B cell (primary cell): ENCODE results near the gene MNT. TPM values are rescaled to one million over a fixed set of nuclear protein-coding genes. Genes with fewer than 3 reads are reported as not detected.
"Not testable (repeated sequence)": the region's sequence is repeated elsewhere in the genome, so short reads cannot be mapped to it uniquely, and the experiment has no call there.

Experiments
- ATAC-seq: fragments of 200-7000 bp; cut with Tn5 transposase; one replicate; pipeline ENCODE4 v1.10.0; 2021; ENCODE audit warnings: low read depth, mild to moderate bottlenecking, moderate number of reproducible peaks, moderate library complexity
- CTCF ChIA-PET: fragments of 350-600 bp; sonication (Branson Sonifier 250); formaldehyde crosslinking; loops from one replicate; lab custom pipeline; 2021; ENCODE audit warnings: antibody characterized with exemption, inconsistent platforms; lab: Charles Lee
- POLR2A ChIA-PET: fragments of 350-600 bp; sonication (Branson Sonifier 250); formaldehyde crosslinking; loops from one replicate; lab custom pipeline; 2021; ENCODE audit warnings: antibody characterized with exemption; lab: Charles Lee
- DNase-seq: peaks from one replicate; pipeline ENCODE4 v3.0.0; 2013
- H2AFZ ChIP-seq: 2 replicates; pipeline ENCODE4 v1.6.1; 2012; ENCODE audit warnings: mild to moderate bottlenecking, low read depth, low read length; ENCODE audit not compliant: insufficient read depth, poor library complexity, severe bottlenecking
- H3K27ac ChIP-seq, 2 donors: 1 replicate in 1 of 2; 2 replicates in 1 of 2; pipeline ENCODE4 v1.5.1; 2012 to 2013; ENCODE audit warnings: low read length in 2 of 2, mild to moderate bottlenecking in 2 of 2, moderate library complexity in 1 of 2
- H3K27me3 ChIP-seq, 4 experiments: fragments of 200-600 bp in 1 of 4; sonication (generic) in 1 of 4; replicated peaks in 1 of 4; 1 replicate in 2 of 4; 2 replicates in 2 of 4; pipeline versions ENCODE4 v1.6.1 to v1.7.0; 2013 to 2016; ENCODE audit warnings: low read length in 3 of 4, mild to moderate bottlenecking in 2 of 4, mixed read lengths in 1 of 4, moderate library complexity in 1 of 4; ENCODE audit not compliant: insufficient read depth in 4 of 4, control insufficient read depth in 3 of 4; ENCODE audit errors: control extremely low read depth in 1 of 4
- H3K36me3 ChIP-seq, 2 experiments: replicated peaks in 1 of 2; 1 replicate in 1 of 2; 2 replicates in 1 of 2; pipeline versions ENCODE4 v1.6.1 to v1.7.1; 2013; ENCODE audit warnings: low read length in 1 of 2; ENCODE audit not compliant: insufficient read depth in 2 of 2, control insufficient read depth in 1 of 2; ENCODE audit errors: control extremely low read depth in 1 of 2, extremely low read depth in 1 of 2
- H3K4me1 ChIP-seq, 2 donors: fragments of 200-600 bp in 1 of 2; sonication (generic) in 1 of 2; 1 replicate in 1 of 2; 2 replicates in 1 of 2; pipeline versions ENCODE4 v1.5.1 to v1.6.1; 2013 to 2017; ENCODE audit warnings: low read length in 2 of 2; ENCODE audit not compliant: control insufficient read depth in 2 of 2, insufficient read depth in 2 of 2
- H3K4me2 ChIP-seq: replicated peaks from 2 replicates; pipeline ENCODE3; 2012; ENCODE audit warnings: mild to moderate bottlenecking, low read depth, low read length; ENCODE audit not compliant: poor library complexity, severe bottlenecking
- H3K4me3 ChIP-seq, 5 experiments: fragments of 200-600 bp in 1 of 5; sonication (generic) in 1 of 5; 1 replicate in 3 of 5; 2 replicates in 2 of 5; pipeline versions ENCODE4 v1.5.1 to v1.7.0; 2011 to 2016; ENCODE audit warnings: low read length in 4 of 5, mild to moderate bottlenecking in 4 of 5, low read depth in 2 of 5, control low read depth in 1 of 5, moderate library complexity in 1 of 5; ENCODE audit not compliant: insufficient read depth in 1 of 5; ENCODE audit errors: control extremely low read depth in 1 of 5, extremely low read depth in 1 of 5
- H3K79me2 ChIP-seq: fragments of 200-600 bp; sonication (generic); one replicate; pipeline ENCODE4 v1.6.0; 2016; ENCODE audit warnings: low read length; ENCODE audit not compliant: control insufficient read depth, insufficient read depth
- H3K9ac ChIP-seq: fragments of 200-600 bp; sonication (generic); 2 replicates; pipeline ENCODE4 v1.6.1; 2017; ENCODE audit warnings: mild to moderate bottlenecking, low read length, moderate library complexity
- H3K9me3 ChIP-seq, 3 donors: one replicate each; pipeline versions ENCODE4 v1.6.1 to v1.7.1; 2013; ENCODE audit warnings: low read length in 2 of 3; ENCODE audit not compliant: control insufficient read depth in 2 of 3, insufficient read depth in 1 of 3; ENCODE audit errors: control extremely low read depth in 1 of 3
- H4K20me1 ChIP-seq: 2 replicates; pipeline ENCODE4 v1.6.0; 2012; ENCODE audit warnings: mild to moderate bottlenecking, low read length; ENCODE audit not compliant: insufficient read depth, control insufficient read depth, poor library complexity, severe bottlenecking
- H3K27ac Mint-ChIP-seq: one replicate; pipeline ENCODE4 v1.8.0; 2021; ENCODE audit warnings: mixed read lengths
- H3K27me3 Mint-ChIP-seq: one replicate; pipeline ENCODE4 v1.8.0; 2021; ENCODE audit warnings: mixed read lengths
- H3K4me1 Mint-ChIP-seq: one replicate; pipeline ENCODE4 v1.8.0; 2021; ENCODE audit warnings: mixed read lengths
- H3K4me3 Mint-ChIP-seq: one replicate; pipeline ENCODE4 v1.8.0; 2021; ENCODE audit warnings: mixed read lengths
- H3K9me3 Mint-ChIP-seq: one replicate; pipeline ENCODE4 v1.8.0; 2022; ENCODE audit warnings: mixed read lengths; ENCODE audit not compliant: insufficient read depth
- CTCF ChIP-seq: fragments of 200-600 bp; IDR thresholded peaks from one replicate; pipeline ENCODE4 v1.8.0; 2022; ENCODE audit warnings: antibody characterized with exemption, mild to moderate bottlenecking
- EZH2 ChIP-seq: IDR thresholded peaks from 2 replicates; pipeline ENCODE4 v1.6.1; 2012; ENCODE audit warnings: borderline replicate concordance, low read depth, mild to moderate bottlenecking, moderate library complexity, low read length; ENCODE audit not compliant: insufficient read depth, poor library complexity, severe bottlenecking
- WGBS: methylation state at CpG from one replicate; pipeline ENCODE4 v1.1.5; 2013; ENCODE audit warnings: missing lambda C conversion rate; ENCODE audit not compliant: insufficient coverage; 5-methylcytosine and 5-hydroxymethylcytosine counted together
- intact Hi-C: fragments of 100-400 bp; cut with micrococcal nuclease; formaldehyde crosslinking; loops from one replicate; pipeline ENCODE4 v1.10.0; 2022
- polyA plus RNA-seq: library from polyadenylated mRNA; depleted of rRNA; stranded (reverse); fragments of >200 nt; gene quantifications from 2 replicates; pipeline ENCODE4 v1.2.3, GENCODE V29; 2012
- total RNA-seq, 2 donors: library from RNA; stranded (reverse); fragments of 120-200 nt in 1 of 2; gene quantifications; 1 replicate in 1 of 2; 2 replicates in 1 of 2; pipeline versions ENCODE4 v1.2.3 to v1.2.4, GENCODE V29; 2013 to 2022

The MNT gene
- total and polyA plus RNA-seq, 2 donors (not counting 1 experiment from before 2014, with no cell fraction given) = 20.0 to 68.5 TPM

- no peaks in the 10 kb centered on the region for H3K4me1 Mint-ChIP-seq
- H3K4me3 Mint-ChIP-seq = no peak overlapping the region
- Histone ChIP-seq H3K27ac (no peak overlapping the region), H3K9ac (no peak overlapping the region), H3K4me2 (no peak overlapping the region), H3K79me2 (no peaks in the 10 kb centered on the region), H3K4me3 (no peak overlapping the region), H3K4me1 (no peaks in the 10 kb centered on the region), H3K36me3 (peaks cover 4 to 27% of the 10 kb centered on the region in 2 experiments), H2AFZ (no peak overlapping the region), H3K9me3 (peaks cover 0 to 7% (median 0%) of the 10 kb centered on the region in 3 donors), H3K27me3 (no peaks in the 10 kb centered on the region), H4K20me1 (no peaks in the 10 kb centered on the region)
- DNase-seq = no peak
- H3K9me3 Mint-ChIP-seq = peaks cover 3% of the 10 kb centered on the region
- TF ChIP-seq EZH2 (no peak), CTCF (no peak)
- intact Hi-C loops = no loop called here
- 100% methylated on average over 3 of the region's 3 CpGs for WGBS
- POLR2A ChIA-PET = no interaction called here
- ATAC-seq = no peak
- H3K27ac Mint-ChIP-seq = no peak overlapping the region
- CTCF ChIA-PET = interaction anchor here (1.1 kb wide), 1 partner anchor 60 kb away, joined by 3 read pairs; no protein-coding TSS in a partner anchor
- H3K27me3 Mint-ChIP-seq = no peaks in the 10 kb centered on the region
These were observed 41.3 kb upstream of the MNT start for GRCh38 chr17:2442166-2442565.

GRCh38 chr17:2440930-2441329 is 40.1 kb upstream of the MNT start:
- ATAC-seq (no peak), DNase-seq (no peak)
- no peak overlapping the region for H2AFZ ChIP-seq
- Mint-ChIP-seq H3K4me1 (no peaks in the 10 kb centered on the region), H3K27ac (no peak overlapping the region), H3K9me3 (no peaks in the 10 kb centered on the region), H3K4me3 (no peak overlapping the region), H3K27me3 (no peaks in the 10 kb centered on the region)
- no peaks in the 10 kb centered on the region for H3K79me2 ChIP-seq
- ChIA-PET POLR2A (no interaction called here), CTCF (interaction anchor here (1.0 to 1.1 kb wide), 2 partner anchors 25 to 58 kb away, joined by 3 read pairs; no protein-coding TSS in a partner anchor)
- intact Hi-C loops = no loop called here
- H3K9me3 ChIP-seq = no peaks in the 10 kb centered on the region
- WGBS = 100% methylated on average over 2 of the region's 4 CpGs
- no peak overlapping the region for H3K4me3 ChIP-seq
- no peak overlapping the region for H3K27ac ChIP-seq
- no peaks in the 10 kb centered on the region for H3K27me3 ChIP-seq
- H3K9ac ChIP-seq = no peak overlapping the region
- peaks cover 4 to 39% of the 10 kb centered on the region in 2 experiments for H3K36me3 ChIP-seq
- no peaks in the 10 kb centered on the region for H3K4me1 ChIP-seq
- no peak overlapping the region for H3K4me2 ChIP-seq
- no peak for TF ChIP-seq CTCF
- no peak for TF ChIP-seq EZH2
- no peaks in the 10 kb centered on the region for H4K20me1 ChIP-seq

- intact Hi-C loops, ATAC-seq: not testable (repeated sequence)
- H3K36me3 ChIP-seq = peaks cover 4 to 46% of the 10 kb centered on the region in 2 experiments
These were observed 39.1 kb upstream of the MNT start for GRCh38 chr17:2439997-2440396.

More at GRCh38 chr17:2439997-2440396, 39.1 kb upstream of the MNT start:
- H3K4me3 Mint-ChIP-seq, POLR2A ChIA-PET, H3K27me3 ChIP-seq, DNase-seq, H3K27ac Mint-ChIP-seq, H3K79me2 ChIP-seq, H3K27me3 Mint-ChIP-seq, H3K4me2 ChIP-seq, H3K4me1 Mint-ChIP-seq, H3K4me1 ChIP-seq, H3K9ac ChIP-seq, H4K20me1 ChIP-seq, H3K9me3 Mint-ChIP-seq, H2AFZ ChIP-seq, CTCF ChIA-PET, H3K9me3 ChIP-seq, H3K27ac ChIP-seq, H3K4me3 ChIP-seq: not testable (repeated sequence)
- 100% methylated on average over 1 of the region's 6 CpGs for WGBS
